Measurements from ENCODE around the gene KCNK15.

DNA sequence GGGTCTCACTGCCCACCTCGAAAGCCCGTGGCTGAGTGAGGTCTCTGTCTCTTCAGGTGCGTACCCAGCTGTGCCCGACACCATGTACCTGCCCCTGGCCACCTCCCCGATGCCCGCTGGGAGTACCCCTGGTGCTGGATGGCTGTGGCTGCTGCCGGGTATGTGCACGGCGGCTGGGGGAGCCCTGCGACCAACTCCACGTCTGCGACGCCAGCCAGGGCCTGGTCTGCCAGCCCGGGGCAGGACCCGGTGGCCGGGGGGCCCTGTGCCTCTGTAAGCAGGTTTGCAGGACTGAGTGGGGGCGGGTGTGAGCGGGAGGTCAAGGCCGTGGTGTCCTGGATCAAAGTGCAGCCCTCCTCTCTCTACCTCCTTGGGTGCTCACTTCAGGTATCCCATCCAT, 25.8 kb upstream of the KCNK15 start:
- TF ChIP-seq EZH2 (IDR thresholded peaks at IDR 0.05) (no peak), EZH2phosphoT487 (IDR thresholded peaks at IDR 0.05) (no peak)
- TF ChIP-seq, protein P1, sequence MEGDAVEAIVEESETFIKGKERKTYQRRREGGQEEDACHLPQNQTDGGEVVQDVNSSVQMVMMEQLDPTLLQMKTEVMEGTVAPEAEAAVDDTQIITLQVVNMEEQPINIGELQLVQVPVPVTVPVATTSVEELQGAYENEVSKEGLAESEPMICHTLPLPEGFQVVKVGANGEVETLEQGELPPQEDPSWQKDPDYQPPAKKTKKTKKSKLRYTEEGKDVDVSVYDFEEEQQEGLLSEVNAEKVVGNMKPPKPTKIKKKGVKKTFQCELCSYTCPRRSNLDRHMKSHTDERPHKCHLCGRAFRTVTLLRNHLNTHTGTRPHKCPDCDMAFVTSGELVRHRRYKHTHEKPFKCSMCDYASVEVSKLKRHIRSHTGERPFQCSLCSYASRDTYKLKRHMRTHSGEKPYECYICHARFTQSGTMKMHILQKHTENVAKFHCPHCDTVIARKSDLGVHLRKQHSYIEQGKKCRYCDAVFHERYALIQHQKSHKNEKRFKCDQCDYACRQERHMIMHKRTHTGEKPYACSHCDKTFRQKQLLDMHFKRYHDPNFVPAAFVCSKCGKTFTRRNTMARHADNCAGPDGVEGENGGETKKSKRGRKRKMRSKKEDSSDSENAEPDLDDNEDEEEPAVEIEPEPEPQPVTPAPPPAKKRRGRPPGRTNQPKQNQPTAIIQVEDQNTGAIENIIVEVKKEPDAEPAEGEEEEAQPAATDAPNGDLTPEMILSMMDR (IDR thresholded peaks at IDR 0.05) = no peak

All from neural progenitor cell (in vitro differentiated cells).